ENCODE results near the gene NKX1-1.
"Not testable (repeated sequence)": the region's sequence is repeated elsewhere in the genome, so short reads cannot be mapped to it uniquely, and the experiment has no call there.

NKX1-1 gene

GRCh38 chr4:1406394-1406980 is at the start of gene NKX1-1:
Gene NKX1-1, minus strand, starts transcription at chr4:1406442. Its CDS starts 0 bp downstream, at chr4:1406442.
- DNase-seq = no peak

GRCh38 chr4:1453731-1454130 is 47.5 kb upstream of the NKX1-1 start:
- no peak for DNase-seq

GRCh38 chr4:1452431-1453051 is 46.3 kb upstream of the NKX1-1 start:
- DNase-seq = no peak

GRCh38 chr4:1451752-1452122 is 45.5 kb upstream of the NKX1-1 start:
- DNase-seq = no peak

- no peak for DNase-seq
Observed at GRCh38 chr4:1451106-1451751, 45.0 kb upstream of the NKX1-1 start.

GRCh38 chr4:1449833-1450741 is 43.8 kb upstream of the NKX1-1 start:
- DNase-seq = no peak

- DNase-seq = no peak
Observed at GRCh38 chr4:1449475-1449832, 43.2 kb upstream of the NKX1-1 start.

GRCh38 chr4:1448589-1449420 is 42.6 kb upstream of the NKX1-1 start:
- DNase-seq = no peak

GRCh38 chr4:1447676-1448588 is 41.7 kb upstream of the NKX1-1 start:
- no peak for DNase-seq

- no peak for DNase-seq
Observed at GRCh38 chr4:1446502-1447386, 40.5 kb upstream of the NKX1-1 start.

- no peak for DNase-seq
Observed at GRCh38 chr4:1445716-1446445, 39.6 kb upstream of the NKX1-1 start.

GRCh38 chr4:1443688-1444172 is 37.5 kb upstream of the NKX1-1 start:
- not testable (repeated sequence) for DNase-seq

GRCh38 chr4:1427010-1427409 is 20.8 kb upstream of the NKX1-1 start:
- no peak for DNase-seq

- no peak for DNase-seq
Observed at GRCh38 chr4:1421657-1422056, 15.4 kb upstream of the NKX1-1 start.

GRCh38 chr4:1419708-1420107 is 13.5 kb upstream of the NKX1-1 start:
- no peak for DNase-seq

- DNase-seq = no peak
Observed at GRCh38 chr4:1418494-1419285, 12.4 kb upstream of the NKX1-1 start.

GRCh38 chr4:1417522-1418390 is 11.5 kb upstream of the NKX1-1 start:
- peak; percentile 9 for DNase-seq

GRCh38 chr4:1416948-1417260 is 10.7 kb upstream of the NKX1-1 start:
- DNase-seq = no peak

All from right hindlimb (tissue), 1 donor.